Effector memory CD8-positive, alpha-beta T cell (primary cell): ENCODE data around the gene SIRT7.

Source experiments
- ATAC-seq: fragments of 150-1000 bp; cut with Tn5 transposase; replicated peaks from 2 replicates; pipeline ENCODE4 v1.10.0; 2021; ENCODE audit warnings: mild to moderate bottlenecking, moderate library complexity
- DNase-seq, 3 experiments: peaks; one replicate each; pipeline ENCODE4 v3.0.0; 2021
- H3K27ac Mint-ChIP-seq, 2 donors: one replicate each; pipeline ENCODE4 v1.8.0; 2022; ENCODE audit warnings: mild to moderate bottlenecking in 2 of 2, mixed read lengths in 2 of 2, moderate library complexity in 2 of 2
- H3K27me3 Mint-ChIP-seq, 2 donors: one replicate each; pipeline ENCODE4 v1.8.0; 2022; ENCODE audit warnings: mixed read lengths in 2 of 2
- H3K36me3 Mint-ChIP-seq: one replicate; pipeline ENCODE4 v1.8.0; 2022; ENCODE audit warnings: mild to moderate bottlenecking, moderate library complexity, mixed read lengths; ENCODE audit not compliant: insufficient read depth
- H3K4me1 Mint-ChIP-seq, 2 donors: one replicate each; pipeline ENCODE4 v1.8.0; 2022; ENCODE audit warnings: low read depth in 2 of 2, mixed read lengths in 2 of 2
- H3K4me3 Mint-ChIP-seq, 2 donors: one replicate each; pipeline ENCODE4 v1.8.0; 2022; ENCODE audit warnings: mild to moderate bottlenecking in 2 of 2, mixed read lengths in 2 of 2, moderate library complexity in 2 of 2
- H3K9me3 Mint-ChIP-seq, 2 donors: one replicate each; pipeline ENCODE4 v1.8.0; 2022; ENCODE audit warnings: mixed read lengths in 2 of 2

SIRT7 gene

DNA sequence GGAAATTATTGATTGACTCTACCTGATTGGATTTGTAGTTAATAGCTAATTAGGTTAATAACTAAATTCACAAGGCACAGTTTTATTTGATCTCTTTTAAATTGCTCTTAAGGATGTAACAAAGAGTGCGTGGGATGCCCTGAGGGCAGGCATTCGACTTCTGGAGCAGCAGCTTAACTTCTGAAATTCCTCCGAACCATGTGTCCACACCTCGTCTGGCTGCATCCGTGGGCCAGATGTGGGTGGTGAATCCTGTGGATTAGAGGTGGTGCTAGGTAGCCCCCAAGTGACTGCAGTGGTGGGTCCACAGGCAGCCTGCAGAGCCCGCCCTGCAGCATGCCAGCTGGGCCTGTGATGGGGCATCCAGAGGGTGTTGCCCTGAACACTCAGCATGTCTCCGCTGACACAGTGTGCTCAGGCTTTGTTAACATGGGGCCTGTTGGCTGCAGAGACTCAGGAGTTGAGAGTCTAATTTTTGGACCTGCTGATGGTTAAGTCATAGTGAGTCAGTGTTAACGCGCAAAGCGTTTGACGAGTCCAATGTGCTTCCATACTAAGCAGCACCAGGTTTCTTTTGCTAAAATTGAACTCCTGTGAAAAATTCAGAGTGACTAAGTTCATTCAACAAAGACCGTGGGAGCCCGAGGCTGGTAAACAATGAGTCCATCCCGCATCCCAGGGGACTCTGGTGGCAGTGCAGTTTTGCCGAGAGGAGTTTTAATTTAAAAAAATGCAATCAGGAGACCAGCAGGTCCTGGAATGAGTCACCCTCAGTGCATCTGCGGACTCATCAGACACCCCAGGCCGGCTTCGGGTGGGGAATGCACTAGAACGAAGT is 19.7 kb downstream of the SIRT7 start:
- Mint-ChIP-seq H3K4me1 (peaks cover 0 to 7% of the 10 kb centered on the region in 2 donors), H3K27ac (no peak overlapping the region), H3K9me3 (no peaks in the 10 kb centered on the region), H3K36me3 (peaks cover 49% of the 10 kb centered on the region), H3K4me3 (no peak overlapping the region), H3K27me3 (peaks cover 8 to 12% of the 10 kb centered on the region in 2 donors)
- no peak for DNase-seq
- no peak for ATAC-seq

- Mint-ChIP-seq H3K9me3 (no peaks in the 10 kb centered on the region), H3K4me3 (no peak overlapping the region), H3K4me1 (peaks cover 0 to 3% of the 10 kb centered on the region in 2 donors), H3K27me3 (peaks cover 0 to under 1% of the 10 kb centered on the region in 2 donors), H3K27ac (peak overlapping the region in 1 of 2 donors; percentile 53), H3K36me3 (peaks cover 69% of the 10 kb centered on the region)
- ATAC-seq (no peak), DNase-seq (no peak)
Measured at GRCh38 chr17:81895400-81895799, 22.6 kb downstream of the SIRT7 start.

DNA sequence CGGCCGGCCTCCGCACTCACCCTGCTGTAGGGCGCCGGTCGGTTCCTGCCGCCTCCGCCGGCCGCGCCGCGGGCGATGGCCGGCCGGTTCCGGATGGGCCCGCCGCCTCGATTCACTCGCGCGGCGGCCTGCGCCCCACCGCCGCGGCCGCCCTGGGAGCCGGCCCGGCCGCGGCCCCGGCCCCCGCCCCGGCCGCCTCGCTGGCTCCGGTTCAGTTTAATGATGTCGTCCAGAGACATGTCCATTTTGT is 26.7 kb downstream of the SIRT7 start:
- H3K27ac Mint-ChIP-seq: peak overlapping the region; percentile 97
- no peaks in the 10 kb centered on the region for H3K27me3 Mint-ChIP-seq
- ATAC-seq (peak; percentile 6), DNase-seq (no peak)
- peaks cover 79% of the 10 kb centered on the region for H3K36me3 Mint-ChIP-seq
- peaks cover 4 to 11% of the 10 kb centered on the region in 2 donors for H3K4me1 Mint-ChIP-seq
- H3K9me3 Mint-ChIP-seq: no peaks in the 10 kb centered on the region
- peak overlapping the region; percentile 91 to 93 for H3K4me3 Mint-ChIP-seq

- Mint-ChIP-seq H3K9me3 (no peaks in the 10 kb centered on the region), H3K27ac (peak overlapping the region; percentile 97), H3K4me3 (peak overlapping the region; percentile 91 to 93), H3K36me3 (peaks cover 73% of the 10 kb centered on the region), H3K27me3 (no peaks in the 10 kb centered on the region), H3K4me1 (peaks cover 4 to 13% of the 10 kb centered on the region in 2 donors)
- ATAC-seq (no peak), DNase-seq (no peak)
Measured at GRCh38 chr17:81890447-81891302, 27.3 kb downstream of the SIRT7 start.

DNA sequence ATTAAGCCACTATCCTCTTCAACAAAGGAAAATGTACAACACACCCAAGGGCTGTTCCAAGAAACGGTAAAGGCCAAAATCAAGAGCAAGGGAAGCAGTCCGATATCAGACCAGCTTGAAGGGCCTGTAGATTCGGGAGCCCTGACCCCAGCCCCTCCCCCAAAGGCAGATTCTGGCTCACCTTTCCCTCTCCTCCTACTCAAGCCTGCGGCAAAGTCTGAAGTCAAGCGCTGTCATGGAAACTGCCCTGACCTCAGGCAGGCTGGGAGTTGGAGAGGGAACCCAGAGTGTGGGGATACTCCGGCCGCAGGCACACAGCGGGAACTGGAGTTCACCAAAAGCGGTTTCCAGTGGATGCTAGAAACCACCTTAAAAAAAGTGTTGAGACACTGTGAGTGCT is 28.4 kb downstream of the SIRT7 start:
- no peak for DNase-seq
- Mint-ChIP-seq H3K4me3 (peak overlapping the region; percentile 91 to 93), H3K36me3 (peaks cover 75% of the 10 kb centered on the region), H3K27ac (peak overlapping the region; percentile 97), H3K4me1 (peaks cover 4 to 17% of the 10 kb centered on the region in 2 donors), H3K27me3 (no peaks in the 10 kb centered on the region), H3K9me3 (no peaks in the 10 kb centered on the region)
- ATAC-seq: no peak

- H3K27me3 Mint-ChIP-seq: no peaks in the 10 kb centered on the region
- peaks cover 75% of the 10 kb centered on the region for H3K36me3 Mint-ChIP-seq
- no peak for ATAC-seq
- DNase-seq: no peak
- H3K27ac Mint-ChIP-seq: peak overlapping the region; percentile 77 to 86
- H3K4me3 Mint-ChIP-seq: peak overlapping the region; percentile 91 to 93
- H3K9me3 Mint-ChIP-seq: no peaks in the 10 kb centered on the region
- H3K4me1 Mint-ChIP-seq: peaks cover 4 to 17% of the 10 kb centered on the region in 2 donors
Measured at GRCh38 chr17:81888988-81889595, 28.9 kb downstream of the SIRT7 start.

DNA sequence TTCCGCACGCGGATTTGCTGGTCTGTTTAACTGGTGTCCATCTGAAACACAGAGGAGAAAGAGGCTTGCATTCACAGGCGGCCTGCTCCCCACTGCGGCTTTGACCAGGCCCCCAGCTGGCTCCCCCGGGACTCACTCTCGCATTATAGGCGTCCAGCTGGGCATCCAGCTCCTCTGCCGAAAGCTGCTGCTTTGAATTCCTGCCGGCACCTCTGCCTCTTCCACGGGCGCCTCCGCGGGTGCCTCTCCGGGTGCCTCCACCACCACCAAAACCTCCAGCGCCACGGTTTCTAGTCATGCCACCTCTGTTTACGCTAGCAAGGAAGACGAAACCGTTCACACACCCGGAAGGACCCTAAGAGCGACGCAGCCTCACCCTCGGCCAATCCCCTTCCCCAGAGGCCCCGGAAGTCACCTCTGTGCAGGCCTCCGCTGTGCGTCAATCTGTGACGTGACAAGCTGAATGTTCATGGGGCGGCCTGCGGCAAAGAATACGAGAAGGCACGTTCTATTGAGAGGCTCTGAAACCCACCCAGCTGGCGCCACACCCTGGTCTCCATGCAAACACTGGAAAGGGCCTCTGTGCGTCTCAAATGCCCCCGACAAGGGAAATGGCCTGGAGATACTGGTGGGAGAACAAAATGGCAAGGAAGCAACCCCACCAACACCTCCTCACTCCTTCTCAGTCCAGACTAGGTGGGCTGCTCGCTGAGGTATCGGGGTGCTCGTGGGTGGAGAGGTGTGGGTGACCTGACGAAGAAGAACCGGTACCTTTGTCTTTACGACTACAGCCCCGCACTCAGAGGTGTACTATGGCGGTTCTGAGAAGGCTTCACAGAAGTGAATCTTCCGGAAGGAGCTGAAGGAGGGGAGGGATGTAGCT is 29.6 kb downstream of the SIRT7 start:
- peak overlapping the region; percentile 91 to 93 for H3K4me3 Mint-ChIP-seq
- peaks cover 4 to 17% of the 10 kb centered on the region in 2 donors for H3K4me1 Mint-ChIP-seq
- H3K27ac Mint-ChIP-seq: peak overlapping the region; percentile 77 to 86
- no peaks in the 10 kb centered on the region for H3K9me3 Mint-ChIP-seq
- no peak for ATAC-seq
- H3K36me3 Mint-ChIP-seq: peaks cover 80% of the 10 kb centered on the region
- DNase-seq: no peak
- no peaks in the 10 kb centered on the region for H3K27me3 Mint-ChIP-seq

DNA sequence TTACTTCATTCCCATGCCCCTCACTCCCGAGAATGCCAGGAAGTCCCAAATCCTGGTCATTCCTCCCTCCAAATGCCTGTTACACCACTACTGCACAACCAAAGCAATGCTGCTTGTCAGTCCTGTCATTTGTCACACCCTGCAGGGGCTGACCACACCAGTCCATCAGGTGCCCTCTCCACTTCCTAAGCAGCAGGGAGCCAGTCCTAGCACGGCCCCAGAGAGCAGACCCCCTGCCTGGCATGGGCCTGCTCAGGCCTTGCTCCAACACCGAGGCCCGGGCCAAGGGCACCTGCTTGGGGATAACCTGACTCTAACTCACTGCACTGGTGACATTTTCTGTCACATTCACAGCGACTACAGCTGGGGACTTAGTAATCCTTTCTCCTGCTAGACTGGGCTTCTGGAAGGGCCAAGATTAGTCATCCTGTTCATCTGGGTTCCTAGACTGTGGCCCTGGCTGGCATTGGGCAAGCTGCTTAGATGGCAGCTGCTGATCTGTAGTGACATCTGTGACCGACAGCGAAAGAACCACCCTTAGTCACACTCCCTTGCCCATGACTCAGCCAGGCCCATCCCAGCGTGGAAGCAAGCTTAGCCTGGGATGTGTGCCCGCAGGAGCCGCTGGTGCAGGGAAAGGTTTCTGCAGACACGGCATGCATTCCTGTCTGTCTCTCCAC is 32.0 kb downstream of the SIRT7 start:
- ATAC-seq (no peak), DNase-seq (no peak)
- Mint-ChIP-seq H3K27ac (peak overlapping the region in 1 of 2 donors; percentile 7), H3K27me3 (no peaks in the 10 kb centered on the region), H3K4me1 (peaks cover 4 to 14% of the 10 kb centered on the region in 2 donors), H3K4me3 (no peak overlapping the region), H3K9me3 (no peaks in the 10 kb centered on the region), H3K36me3 (peaks cover 85% of the 10 kb centered on the region)

- ATAC-seq (no peak), DNase-seq (no peak)
- Mint-ChIP-seq H3K4me3 (no peak overlapping the region), H3K4me1 (peaks cover 4 to 14% of the 10 kb centered on the region in 2 donors), H3K27me3 (no peaks in the 10 kb centered on the region), H3K9me3 (no peaks in the 10 kb centered on the region), H3K27ac (peak overlapping the region in 1 of 2 donors; percentile 7), H3K36me3 (peaks cover 86% of the 10 kb centered on the region)
Measured at GRCh38 chr17:81885454-81885853, 32.5 kb downstream of the SIRT7 start.

DNA sequence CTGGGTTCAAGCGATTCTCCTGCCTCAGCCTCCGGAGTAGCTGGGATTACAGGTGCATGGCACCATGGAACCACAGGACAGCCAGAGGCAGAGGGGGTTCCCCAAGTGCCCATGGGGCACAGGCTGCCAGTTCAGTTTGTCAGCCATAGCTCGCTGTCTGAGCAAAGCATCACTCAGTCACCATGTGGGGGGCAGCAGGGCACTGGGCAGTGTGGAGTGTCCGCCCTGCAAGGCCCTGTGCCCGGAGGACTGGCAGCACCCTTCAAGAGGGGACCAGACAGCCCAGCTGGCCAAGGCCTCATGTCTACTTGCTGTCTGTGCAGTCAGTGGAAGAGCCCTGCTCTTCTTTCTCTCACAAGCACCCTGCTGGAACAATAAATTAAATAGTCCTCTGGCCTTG is 33.0 kb downstream of the SIRT7 start:
- no peak overlapping the region for H3K4me3 Mint-ChIP-seq
- peaks cover 4 to 14% of the 10 kb centered on the region in 2 donors for H3K4me1 Mint-ChIP-seq
- H3K9me3 Mint-ChIP-seq: no peaks in the 10 kb centered on the region
- ATAC-seq (no peak), DNase-seq (no peak)
- peak overlapping the region in 1 of 2 donors; percentile 59 for H3K27ac Mint-ChIP-seq
- no peaks in the 10 kb centered on the region for H3K27me3 Mint-ChIP-seq
- peaks cover 88% of the 10 kb centered on the region for H3K36me3 Mint-ChIP-seq

- ATAC-seq (no peak), DNase-seq (no peak)
- Mint-ChIP-seq H3K27ac (peak overlapping the region in 1 of 2 donors; percentile 59), H3K4me1 (peaks cover 4 to 14% of the 10 kb centered on the region in 2 donors), H3K9me3 (no peaks in the 10 kb centered on the region), H3K36me3 (peaks cover 88% of the 10 kb centered on the region), H3K4me3 (no peak overlapping the region), H3K27me3 (no peaks in the 10 kb centered on the region)
Measured at GRCh38 chr17:81884520-81884919, 33.5 kb downstream of the SIRT7 start.

- ATAC-seq (no peak), DNase-seq (no peak)
- Mint-ChIP-seq H3K4me3 (no peak overlapping the region), H3K36me3 (peaks cover 53% of the 10 kb centered on the region), H3K27ac (no peak overlapping the region), H3K27me3 (no peaks in the 10 kb centered on the region), H3K9me3 (no peaks in the 10 kb centered on the region), H3K4me1 (no peaks in the 10 kb centered on the region)
Measured at GRCh38 chr17:81879121-81879520, 38.9 kb downstream of the SIRT7 start.
